Measurements from ENCODE around the gene ATRNL1.

DNA sequence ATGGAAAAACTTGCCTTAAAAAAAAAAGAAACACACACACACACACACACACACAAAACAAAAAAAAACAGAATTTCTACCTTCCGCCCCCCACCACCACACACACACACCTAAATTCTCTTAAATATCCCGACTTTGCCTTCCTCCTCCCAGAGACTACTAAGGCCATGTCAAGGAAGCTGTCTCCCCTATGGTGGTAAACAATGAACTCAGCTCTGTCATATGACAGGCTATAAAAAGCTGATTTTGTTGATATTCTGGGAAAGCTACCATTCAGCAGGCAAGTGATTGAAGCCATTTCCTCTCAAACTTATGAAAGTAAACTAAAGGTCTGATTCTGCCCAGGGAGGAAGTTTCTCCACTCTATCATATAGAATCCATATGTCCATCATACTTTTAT, 708.8 kb downstream of the ATRNL1 start:
- TF ChIP-seq CTCF (conservative IDR thresholded peaks at IDR 0.05; ENCODE audit: low read depth in 2 of 2), result no peak
- no peak for TF ChIP-seq EZH2phosphoT487 (IDR thresholded peaks at IDR 0.05; ENCODE audit: unreplicated experiment)

Data from GM23338 (cell line).